GM12891 (cell line): ENCODE results near the gene BHLHE40.

ENCODE experiments used
- DNase-seq: peaks from one replicate; pipeline ENCODE4 v3.0.0; 2011; ENCODE audit warnings: low spot score; ENCODE audit not compliant: insufficient read length
- FAIRE-seq: peaks from 2 replicates; lab custom pipeline; 2011; peaks lifted over from hg19 to GRCh38; lab: Jason Lieb, UNC
- PAX5 ChIP-seq: IDR thresholded peaks from 2 replicates; pipeline ENCODE4 v1.6.1; 2011; ENCODE audit warnings: low read length, moderate library complexity, mild to moderate bottlenecking; ENCODE audit not compliant: insufficient read depth, severe bottlenecking
- POLR2A ChIP-seq: IDR thresholded peaks from 2 replicates; pipeline ENCODE4 v1.6.1; 2011; ENCODE audit warnings: low read depth, low read length, control low read depth
- POLR2AphosphoS5 ChIP-seq: IDR thresholded peaks from 2 replicates; pipeline ENCODE4 v1.6.1; 2011; ENCODE audit warnings: low read depth, low read length, control low read depth
- POU2F2 ChIP-seq: IDR thresholded peaks from 2 replicates; pipeline ENCODE4 v1.6.1; 2011; ENCODE audit warnings: low read depth, mild to moderate bottlenecking, control low read depth, low read length, moderate library complexity
- SPI1 ChIP-seq: IDR thresholded peaks from 2 replicates; pipeline ENCODE4 v1.6.1; 2011; ENCODE audit warnings: low read depth, low read length, control low read depth
- TAF1 ChIP-seq: IDR thresholded peaks from 2 replicates; pipeline ENCODE4 v1.6.1; 2011; ENCODE audit warnings: low read depth, low read length, control low read depth

The BHLHE40 gene

GRCh38 chr3:4982773-4983738 is 3.8 kb downstream of the BHLHE40 start:
- peak; percentile 5; the same call in 1 of the 2 replicates for TF ChIP-seq POU2F2
- TF ChIP-seq SPI1 = no peak
- TF ChIP-seq PAX5 = no peak
- TF ChIP-seq TAF1 = no peak
- TF ChIP-seq POLR2A = peak; percentile 17; the same call in 1 of the 2 replicates
- peak; percentile 79; the same call in 1 of the 2 replicates for TF ChIP-seq POLR2AphosphoS5
- no peak for FAIRE-seq
- no peak for DNase-seq

- FAIRE-seq (peak; percentile 71), DNase-seq (peak; percentile 47)
- TF ChIP-seq POLR2AphosphoS5 (peak; percentile 89), SPI1 (peak; percentile 91), PAX5 (peak; percentile 1), POLR2A (peak; percentile 93), POU2F2 (peak; percentile 30), TAF1 (peak; percentile 57; the same call in 1 of the 2 replicates)
Measured at GRCh38 chr3:4983739-4984510, 4.7 kb downstream of the BHLHE40 start.

- TF ChIP-seq TAF1 = no peak
- TF ChIP-seq PAX5 = no peak
- no peak for TF ChIP-seq POU2F2
- TF ChIP-seq POLR2A = peak; percentile 10; the same call in 1 of the 2 replicates
- FAIRE-seq (no peak), DNase-seq (no peak)
Measured at GRCh38 chr3:4984511-4984864, 5.3 kb downstream of the BHLHE40 start.

GRCh38 chr3:4985330-4986174 is 6.3 kb downstream of the BHLHE40 start:
- DNase-seq (no peak), FAIRE-seq (no peak)
- TF ChIP-seq POU2F2 (peak; percentile 62; the same call in 1 of the 2 replicates), TAF1 (no peak), PAX5 (no peak), POLR2AphosphoS5 (peak; percentile 87; the same call in 1 of the 2 replicates), SPI1 (no peak), POLR2A (peak; percentile 77)

- no peak for FAIRE-seq
- DNase-seq = peak; percentile 42
- TF ChIP-seq PAX5 = no peak
- peak; percentile 77 for TF ChIP-seq SPI1
Measured at GRCh38 chr3:4986175-4986781, 7.0 kb downstream of the BHLHE40 start.

GRCh38 chr3:4986782-4987537 is 7.7 kb downstream of the BHLHE40 start:
- peak; percentile 86 for FAIRE-seq
- DNase-seq = peak; percentile 48
- TF ChIP-seq POLR2A = no peak; the same call in none of the 2 replicates
- no peak for TF ChIP-seq SPI1
- TF ChIP-seq PAX5 = peak; percentile 32
- 0 out of 2 replicates have a peak, but pooled peaks have one; percentile 24 for TF ChIP-seq POLR2AphosphoS5
- TF ChIP-seq TAF1 = no peak; the same call in 1 of the 2 replicates

- TF ChIP-seq PAX5 (no peak), SPI1 (peak; percentile 13; the same call in 1 of the 2 replicates)
- DNase-seq = no peak
- no peak for FAIRE-seq
Measured at GRCh38 chr3:4987538-4988296, 8.5 kb downstream of the BHLHE40 start.
